MG63 (cell line): ENCODE results near the gene TMPRSS12. TPM values are rescaled to one million over a fixed set of nuclear protein-coding genes. Genes with fewer than 3 reads are reported as not detected.
A peak's percentile ranks its signal among the peaks of the same experiment; 100 is the strongest.
"Not testable (repeated sequence)": the region's sequence is repeated elsewhere in the genome, so short reads cannot be mapped to it uniquely, and the experiment has no call there.

Experiments used
- DNase-seq: peaks from one replicate; pipeline ENCODE4 v3.0.0-alpha.2; 2020
- H3K27me3 ChIP-seq: fragments of 250-450 bp; sonication (Bioruptor Pico); 2 replicates; pipeline ENCODE4 v1.5.1; 2020; ENCODE audit warnings: mild to moderate bottlenecking, moderate library complexity
- H3K36me3 ChIP-seq: fragments of 250-450 bp; sonication (Bioruptor Pico); 2 replicates; pipeline ENCODE4 v1.5.1; 2020; ENCODE audit warnings: mild to moderate bottlenecking, moderate library complexity
- H3K4me3 ChIP-seq: fragments of 250-450 bp; sonication (Bioruptor Pico); 2 replicates; pipeline ENCODE4 v1.5.1; 2020; ENCODE audit warnings: mild to moderate bottlenecking, moderate library complexity
- H3K9me3 ChIP-seq: fragments of 250-450 bp; sonication (Bioruptor Pico); 2 replicates; pipeline ENCODE4 v1.5.1; 2020; ENCODE audit warnings: mild to moderate bottlenecking, moderate library complexity
- total RNA-seq: library from RNA; depleted of rRNA; stranded (reverse); fragments of >200 nt; shearing (Covaris generic); gene quantifications from 2 replicates; pipeline ENCODE4 v1.2.3, GENCODE V29; 2014; ENCODE audit warnings: low replicate concordance

The TMPRSS12 gene
- total RNA-seq, 1 experiment from 2014 or later, result not detected

- Histone ChIP-seq H3K4me3 (no peak overlapping the region), H3K27me3 (no peaks in the 10 kb centered on the region), H3K36me3 (no peaks in the 10 kb centered on the region), H3K9me3 (peaks cover 13% of the 10 kb centered on the region)
- no peak for DNase-seq
Observed at GRCh38 chr12:50914872-50915484, 72.3 kb downstream of the TMPRSS12 start.

- no peaks in the 10 kb centered on the region for H3K36me3 ChIP-seq
- H3K4me3 ChIP-seq, result no peak overlapping the region
- H3K27me3 ChIP-seq, result no peaks in the 10 kb centered on the region
- peaks cover 13% of the 10 kb centered on the region for H3K9me3 ChIP-seq
- no peak for DNase-seq
Observed at GRCh38 chr12:50916292-50916691, 73.6 kb downstream of the TMPRSS12 start.

GRCh38 chr12:50918584-50919316 is 76.0 kb downstream of the TMPRSS12 start:
- peaks cover 9% of the 10 kb centered on the region for H3K9me3 ChIP-seq
- no peaks in the 10 kb centered on the region for H3K27me3 ChIP-seq
- H3K4me3 ChIP-seq, result no peak overlapping the region
- no peaks in the 10 kb centered on the region for H3K36me3 ChIP-seq
- no peak for DNase-seq

GRCh38 chr12:50922820-50923219 is 80.1 kb downstream of the TMPRSS12 start:
- Histone ChIP-seq H3K27me3 (no peaks in the 10 kb centered on the region), H3K36me3 (no peaks in the 10 kb centered on the region), H3K9me3 (no peaks in the 10 kb centered on the region), H3K4me3 (no peak overlapping the region)
- no peak for DNase-seq

- Histone ChIP-seq H3K9me3 (no peaks in the 10 kb centered on the region), H3K27me3 (no peaks in the 10 kb centered on the region), H3K36me3 (no peaks in the 10 kb centered on the region), H3K4me3 (peak overlapping the region; percentile 23; the same call in 1 of the 2 replicates)
- no peak for DNase-seq
Observed at GRCh38 chr12:50923361-50924130, 80.8 kb downstream of the TMPRSS12 start.

- Histone ChIP-seq H3K9me3 (no peaks in the 10 kb centered on the region), H3K4me3 (peak overlapping the region; percentile 23), H3K27me3 (no peaks in the 10 kb centered on the region), H3K36me3 (no peaks in the 10 kb centered on the region)
- DNase-seq, result no peak
Observed at GRCh38 chr12:50924131-50924438, 81.4 kb downstream of the TMPRSS12 start.

GRCh38 chr12:50924439-50925341 is 82.0 kb downstream of the TMPRSS12 start:
- H3K27me3 ChIP-seq, result no peaks in the 10 kb centered on the region

GRCh38 chr12:50925342-50925651 is 82.6 kb downstream of the TMPRSS12 start:
- Histone ChIP-seq H3K9me3 (no peaks in the 10 kb centered on the region), H3K4me3 (no peak overlapping the region), H3K36me3 (no peaks in the 10 kb centered on the region), H3K27me3 (no peaks in the 10 kb centered on the region)
- DNase-seq, result no peak

More at GRCh38 chr12:50924439-50925341, 82.0 kb downstream of the TMPRSS12 start:
- Histone ChIP-seq H3K9me3 (no peaks in the 10 kb centered on the region), H3K4me3 (peak overlapping the region; percentile 23), H3K36me3 (no peaks in the 10 kb centered on the region)
- peak; percentile 65 for DNase-seq

GRCh38 chr12:50925920-50926319 is 83.2 kb downstream of the TMPRSS12 start:
- H3K4me3 ChIP-seq, result no peak overlapping the region
- H3K9me3 ChIP-seq, result no peaks in the 10 kb centered on the region
- H3K27me3 ChIP-seq, result no peaks in the 10 kb centered on the region
- H3K36me3 ChIP-seq, result no peaks in the 10 kb centered on the region
- no peak for DNase-seq

- Histone ChIP-seq H3K4me3 (no peak overlapping the region), H3K27me3 (no peaks in the 10 kb centered on the region), H3K9me3 (no peaks in the 10 kb centered on the region), H3K36me3 (no peaks in the 10 kb centered on the region)
- no peak for DNase-seq
Observed at GRCh38 chr12:50926415-50926814, 83.7 kb downstream of the TMPRSS12 start.

- DNase-seq, H3K9me3 ChIP-seq, H3K27me3 ChIP-seq, H3K4me3 ChIP-seq, H3K36me3 ChIP-seq: not testable (repeated sequence)
Observed at GRCh38 chr12:50926932-50927331, 84.2 kb downstream of the TMPRSS12 start.

- no peaks in the 10 kb centered on the region for H3K36me3 ChIP-seq
- no peak for DNase-seq
- no peak overlapping the region for H3K4me3 ChIP-seq
- H3K27me3 ChIP-seq, result no peaks in the 10 kb centered on the region
- H3K9me3 ChIP-seq, result no peaks in the 10 kb centered on the region
Observed at GRCh38 chr12:50927356-50927755, 84.6 kb downstream of the TMPRSS12 start.

- DNase-seq, result no peak
- Histone ChIP-seq H3K4me3 (no peak overlapping the region), H3K9me3 (no peaks in the 10 kb centered on the region), H3K27me3 (no peaks in the 10 kb centered on the region), H3K36me3 (no peaks in the 10 kb centered on the region)
Observed at GRCh38 chr12:50927766-50928224, 85.1 kb downstream of the TMPRSS12 start.

- Histone ChIP-seq H3K27me3 (no peaks in the 10 kb centered on the region), H3K4me3 (no peak overlapping the region), H3K9me3 (no peaks in the 10 kb centered on the region), H3K36me3 (no peaks in the 10 kb centered on the region)
- DNase-seq, result no peak
Observed at GRCh38 chr12:50928392-50928791, 85.7 kb downstream of the TMPRSS12 start.

- H3K9me3 ChIP-seq, result no peaks in the 10 kb centered on the region
- no peak overlapping the region for H3K4me3 ChIP-seq
- H3K27me3 ChIP-seq, result no peaks in the 10 kb centered on the region
- no peaks in the 10 kb centered on the region for H3K36me3 ChIP-seq
- no peak for DNase-seq
Observed at GRCh38 chr12:50929831-50930230, 87.1 kb downstream of the TMPRSS12 start.

- not testable (repeated sequence) for H3K27me3 ChIP-seq, H3K9me3 ChIP-seq, H3K4me3 ChIP-seq, H3K36me3 ChIP-seq, DNase-seq
Observed at GRCh38 chr12:50930477-50930876, 87.8 kb downstream of the TMPRSS12 start.
